ENCODE results near the gene UPK2.
A peak's percentile ranks its signal among the peaks of the same experiment; 100 is the strongest.
"Not testable (repeated sequence)": the region's sequence is repeated elsewhere in the genome, so short reads cannot be mapped to it uniquely, and the experiment has no call there.

The UPK2 gene

GRCh38 chr11:118984337-118984736 is 28.2 kb downstream of the UPK2 start:
- DNase-seq (ENCODE audit: extremely low read depth in 1 of 2, low read depth in 1 of 2) = not testable (repeated sequence)

- no peak for DNase-seq (ENCODE audit: extremely low read depth in 1 of 2, low read depth in 1 of 2)
Observed at GRCh38 chr11:118984825-118985224, 28.7 kb downstream of the UPK2 start.

- DNase-seq (ENCODE audit: extremely low read depth in 1 of 2, low read depth in 1 of 2) = no peak
Observed at GRCh38 chr11:118988280-118988679, 32.2 kb downstream of the UPK2 start.

- DNase-seq (ENCODE audit: extremely low read depth in 1 of 2, low read depth in 1 of 2) = not testable (repeated sequence)
Observed at GRCh38 chr11:118991486-118992038, 35.5 kb downstream of the UPK2 start.

- no peak for DNase-seq (ENCODE audit: extremely low read depth in 1 of 2, low read depth in 1 of 2)
Observed at GRCh38 chr11:118996926-118997626, 41.0 kb downstream of the UPK2 start.

GRCh38 chr11:118997627-118998387 is 41.7 kb downstream of the UPK2 start, which contains the start of gene CENATAC:
TSS of gene CENATAC (plus strand) at chr11:118998138. CDS start at chr11:118998198, 60 bp downstream.
- DNase-seq (ENCODE audit: extremely low read depth in 1 of 2, low read depth in 1 of 2) = peak; percentile 92 to 94

- DNase-seq (ENCODE audit: extremely low read depth in 1 of 2, low read depth in 1 of 2) = no peak
Observed at GRCh38 chr11:118998388-118998717, 42.3 kb downstream of the UPK2 start.

GRCh38 chr11:118998822-118999221 is 42.7 kb downstream of the UPK2 start:
- DNase-seq (ENCODE audit: extremely low read depth in 1 of 2, low read depth in 1 of 2) = no peak

GRCh38 chr11:119000906-119001305 is 44.8 kb downstream of the UPK2 start:
- no peak for DNase-seq (ENCODE audit: extremely low read depth in 1 of 2, low read depth in 1 of 2)

GRCh38 chr11:119006656-119007055 is 50.6 kb downstream of the UPK2 start:
- DNase-seq (ENCODE audit: extremely low read depth in 1 of 2, low read depth in 1 of 2) = no peak
